Activated B cell treated with CpG ODN at 0.5 μM for 24 hours (primary cell): ENCODE data around the gene CAMSAP2. TPM values are rescaled to one million over a fixed set of nuclear protein-coding genes. Genes with fewer than 3 reads are reported as not detected.
A peak's percentile ranks its signal among the peaks of the same experiment; 100 is the strongest.

Source experiments
- ATAC-seq: fragments of 200-7000 bp; cut with Tn5 transposase; one replicate; pipeline ENCODE4 v1.10.0; 2021; ENCODE audit warnings: low read depth, mild to moderate bottlenecking, moderate library complexity
- CTCF ChIA-PET: fragments of 350-600 bp; sonication (Branson Sonifier 250); formaldehyde crosslinking; loops from one replicate; lab custom pipeline; 2021; ENCODE audit warnings: antibody characterized with exemption; lab: Charles Lee
- POLR2A ChIA-PET: fragments of 350-600 bp; sonication (Branson Sonifier 250); formaldehyde crosslinking; loops from one replicate; lab custom pipeline; 2021; ENCODE audit warnings: antibody characterized with exemption; lab: Charles Lee
- DNase-seq: peaks from one replicate; pipeline ENCODE4 v3.0.0; 2022
- H3K27ac Mint-ChIP-seq: one replicate; pipeline ENCODE4 v1.8.0; 2020; ENCODE audit warnings: mixed read lengths
- H3K27me3 Mint-ChIP-seq: one replicate; pipeline ENCODE4 v1.8.0; 2021; ENCODE audit warnings: mixed read lengths
- H3K36me3 Mint-ChIP-seq: one replicate; pipeline ENCODE4 v1.8.0; 2021; ENCODE audit warnings: low read depth, mixed read lengths
- H3K4me1 Mint-ChIP-seq: one replicate; pipeline ENCODE4 v1.8.0; 2021; ENCODE audit warnings: mixed read lengths
- H3K4me3 Mint-ChIP-seq: one replicate; pipeline ENCODE4 v1.8.0; 2020; ENCODE audit warnings: mild to moderate bottlenecking, mixed read lengths
- H3K9me3 Mint-ChIP-seq: one replicate; pipeline ENCODE4 v1.8.0; 2020; ENCODE audit warnings: mixed read lengths
- CTCF ChIP-seq: fragments of 200-600 bp; IDR thresholded peaks from one replicate; pipeline ENCODE4 v1.8.0; 2022; ENCODE audit warnings: antibody characterized with exemption, mild to moderate bottlenecking
- intact Hi-C: fragments of 100-400 bp; cut with micrococcal nuclease; formaldehyde crosslinking; loops from one replicate; pipeline ENCODE4 v1.15.1; 2024
- total RNA-seq: library from RNA; stranded (reverse); gene quantifications from 2 replicates; pipeline ENCODE4 v1.2.3, GENCODE V29; 2022

The CAMSAP2 gene
- total RNA-seq, 1 donor from 2014 or later, result 0.86 TPM

GRCh38 chr1:200861937-200862647 is 123.4 kb downstream of the CAMSAP2 start:
- ChIA-PET CTCF (interaction anchor here (1.0 kb wide), 1 partner anchor 117 kb away, joined by 3 read pairs; no protein-coding TSS in a partner anchor), POLR2A (interaction anchor here (0.7 kb wide), 2 partner anchors 16 to 155 kb away, joined by 9 read pairs; no protein-coding TSS in a partner anchor)
- peak; percentile 38 for ATAC-seq
- DNase-seq, result no peak
- Mint-ChIP-seq H3K36me3 (no peaks in the 10 kb centered on the region), H3K27ac (peak overlapping the region; percentile 57), H3K4me1 (peaks cover 35% of the 10 kb centered on the region), H3K27me3 (peaks cover 3% of the 10 kb centered on the region), H3K9me3 (no peaks in the 10 kb centered on the region), H3K4me3 (no peak overlapping the region)
- intact Hi-C loops, result no loop called here
- TF ChIP-seq CTCF, result no peak

- DNase-seq, result no peak
- no peaks in the 10 kb centered on the region for H3K9me3 Mint-ChIP-seq
- POLR2A ChIA-PET, result no interaction called here
- H3K27ac Mint-ChIP-seq, result peak overlapping the region; percentile 57
- ATAC-seq, result peak; percentile 18
- H3K4me3 Mint-ChIP-seq, result peak overlapping the region; percentile 29
- intact Hi-C loops, result no loop called here
- H3K4me1 Mint-ChIP-seq, result peaks cover 41% of the 10 kb centered on the region
- TF ChIP-seq CTCF, result no peak
- CTCF ChIA-PET, result interaction anchor here (0.8 to 1.0 kb wide), 2 partner anchors 117 to 241 kb away, joined by 3 read pairs; no protein-coding TSS in a partner anchor
- H3K27me3 Mint-ChIP-seq, result peaks cover 3% of the 10 kb centered on the region
- H3K36me3 Mint-ChIP-seq, result no peaks in the 10 kb centered on the region
Observed at GRCh38 chr1:200862713-200863415, 124.2 kb downstream of the CAMSAP2 start.

- Mint-ChIP-seq H3K4me3 (no peak overlapping the region), H3K27ac (no peak overlapping the region), H3K9me3 (no peaks in the 10 kb centered on the region), H3K4me1 (peaks cover 60% of the 10 kb centered on the region), H3K36me3 (no peaks in the 10 kb centered on the region), H3K27me3 (peaks cover 3% of the 10 kb centered on the region)
- POLR2A ChIA-PET, result interaction anchor here (0.7 to 2.2 kb wide), 5 partner anchors 12 to 196 kb away, joined by 3 to 17 read pairs (median 6); partner anchors contain the start of gene DDX59
- CTCF ChIA-PET, result interaction anchor here (0.6 kb wide), 1 partner anchor 9 kb away, joined by 3 read pairs; no protein-coding TSS in a partner anchor
- no peak for ATAC-seq
- DNase-seq, result no peak
- TF ChIP-seq CTCF, result no peak
- intact Hi-C loops, result loop anchor here (5.0 kb wide), 1 partner anchor 156 kb away; the partner anchor contains the start of gene KIF21B
Observed at GRCh38 chr1:200866116-200866515, 127.4 kb downstream of the CAMSAP2 start.

GRCh38 chr1:200866521-200866920 is 127.8 kb downstream of the CAMSAP2 start:
- peaks cover 3% of the 10 kb centered on the region for H3K27me3 Mint-ChIP-seq
- H3K4me3 Mint-ChIP-seq, result no peak overlapping the region
- no peak for DNase-seq
- intact Hi-C loops, result loop anchor here (5.0 kb wide), 1 partner anchor 156 kb away; the partner anchor contains the start of gene KIF21B
- H3K36me3 Mint-ChIP-seq, result no peaks in the 10 kb centered on the region
- POLR2A ChIA-PET, result interaction anchor here (0.7 to 2.2 kb wide), 5 partner anchors 11 to 197 kb away, joined by 3 to 17 read pairs (median 6); partner anchors contain the start of gene DDX59
- CTCF ChIA-PET, result interaction anchor here (0.6 kb wide), 1 partner anchor 9 kb away, joined by 3 read pairs; no protein-coding TSS in a partner anchor
- H3K9me3 Mint-ChIP-seq, result no peaks in the 10 kb centered on the region
- peaks cover 64% of the 10 kb centered on the region for H3K4me1 Mint-ChIP-seq
- no peak overlapping the region for H3K27ac Mint-ChIP-seq
- no peak for TF ChIP-seq CTCF
- peak; percentile 67 for ATAC-seq
